Stimulated activated CD4-positive, alpha-beta T cell treated with anti-CD3 and anti-CD28 coated beads, Interleukin-2, amount 100 ng/mL, for 24 hours (primary cell): ENCODE measurements around the gene CREBZF.
A peak's percentile ranks its signal among the peaks of the same experiment; 100 is the strongest.

Source experiments
- DNase-seq, 2 donors: peaks; one replicate each; pipeline ENCODE4 v3.0.0-alpha.2; 2020

The CREBZF gene, protein sequence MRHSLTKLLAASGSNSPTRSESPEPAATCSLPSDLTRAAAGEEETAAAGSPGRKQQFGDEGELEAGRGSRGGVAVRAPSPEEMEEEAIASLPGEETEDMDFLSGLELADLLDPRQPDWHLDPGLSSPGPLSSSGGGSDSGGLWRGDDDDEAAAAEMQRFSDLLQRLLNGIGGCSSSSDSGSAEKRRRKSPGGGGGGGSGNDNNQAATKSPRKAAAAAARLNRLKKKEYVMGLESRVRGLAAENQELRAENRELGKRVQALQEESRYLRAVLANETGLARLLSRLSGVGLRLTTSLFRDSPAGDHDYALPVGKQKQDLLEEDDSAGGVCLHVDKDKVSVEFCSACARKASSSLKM

GRCh38 chr11:85664615-85665481, at the start of gene CREBZF:
Gene CREBZF, minus strand, starts transcription at chr11:85665129. Its CDS starts 254 bp downstream, at chr11:85664875.
- DNase-seq: peak; percentile 95 to 96

DNA sequence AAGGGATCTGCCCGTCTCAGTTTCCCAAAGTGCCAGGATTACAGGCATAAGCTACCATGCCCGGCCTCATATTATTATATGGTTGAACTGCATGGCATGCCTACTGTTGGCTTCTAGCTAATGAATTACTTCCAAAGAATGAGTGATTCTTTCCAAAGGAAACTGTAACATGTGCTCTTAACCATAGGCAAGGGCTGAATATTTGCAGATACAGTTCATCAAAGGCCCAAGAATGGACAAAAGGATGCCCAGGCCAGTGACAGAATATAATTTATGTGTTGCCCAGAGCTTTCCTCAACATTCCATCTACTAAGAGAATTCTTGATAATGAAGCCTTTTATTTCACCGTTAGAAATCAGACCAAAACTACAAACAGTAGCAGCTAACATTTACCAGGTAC, 48.0 kb upstream of the CREBZF start:
- DNase-seq: no peak

DNA sequence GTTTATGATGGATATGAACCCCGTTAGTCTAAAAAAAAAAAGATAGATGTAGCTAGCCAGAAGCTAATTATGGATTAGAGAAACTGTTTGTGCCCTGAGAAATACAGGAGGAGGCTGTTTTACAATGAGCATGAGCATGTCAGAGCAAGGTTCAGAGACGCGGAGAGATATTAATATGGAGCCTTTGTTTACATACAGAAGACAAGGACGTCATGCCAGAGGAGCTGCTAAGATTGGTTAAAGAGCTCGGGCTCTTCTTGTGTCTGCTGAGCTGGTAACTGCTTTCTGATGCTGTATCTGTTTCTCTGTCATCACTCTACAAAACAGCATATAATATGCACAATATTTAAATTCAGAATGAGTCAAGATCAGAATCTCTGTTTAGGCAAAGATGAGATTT, 46.0 kb upstream of the CREBZF start:
- DNase-seq: no peak

DNA sequence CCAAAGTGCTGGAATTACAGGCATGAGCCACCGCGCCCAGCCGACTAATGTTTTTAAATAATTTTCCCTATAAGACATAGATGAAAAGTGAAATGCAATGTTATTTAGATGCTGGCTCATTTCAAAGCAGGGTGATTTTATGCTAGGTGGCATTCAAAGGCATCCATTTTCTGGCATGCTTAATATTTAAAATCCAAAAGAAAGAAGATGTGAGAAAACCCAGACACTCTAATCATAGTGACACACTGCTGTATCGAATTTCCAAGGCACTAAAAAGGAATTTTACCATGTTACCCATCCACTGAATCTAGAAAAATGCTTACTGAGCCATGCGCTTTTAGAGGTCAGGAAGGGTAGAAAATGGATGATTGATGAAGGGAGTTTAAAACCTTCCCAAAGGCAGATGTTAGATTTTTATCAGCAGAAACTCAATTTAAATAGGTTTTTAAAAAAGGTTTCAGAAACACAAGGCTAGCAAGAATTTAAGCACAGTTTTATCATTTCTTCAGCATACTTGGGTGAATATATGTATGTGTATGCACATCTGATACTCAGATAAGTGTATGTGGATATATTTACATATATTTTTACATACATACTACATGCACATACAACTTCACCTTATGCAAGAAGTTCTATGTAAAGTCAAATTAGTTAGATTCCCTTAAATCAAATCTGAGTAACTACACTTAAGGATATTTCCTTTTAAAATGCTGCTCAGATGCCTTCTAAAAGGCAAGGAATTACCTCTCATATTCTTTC, 45.2 kb upstream of the CREBZF start:
- DNase-seq: no peak

DNA sequence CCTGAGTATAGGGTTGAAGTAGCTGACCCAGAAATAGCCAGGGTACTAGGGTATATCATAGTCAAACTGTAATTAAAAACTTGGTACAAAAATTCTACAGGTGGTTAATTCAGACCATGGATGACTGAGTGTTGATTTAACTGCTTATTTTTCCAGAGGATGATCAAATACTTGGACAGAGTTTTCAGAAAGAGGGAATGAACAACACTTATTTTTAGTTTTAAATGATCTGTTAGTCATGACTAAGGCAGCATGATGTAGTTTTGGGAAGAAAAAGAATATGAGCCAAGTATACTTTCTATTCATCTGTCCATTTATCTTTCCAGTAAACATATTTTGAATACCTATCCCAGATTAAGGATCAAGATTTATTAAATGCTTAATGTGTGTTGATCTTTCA, 40.9 kb upstream of the CREBZF start:
- DNase-seq: no peak

GRCh38 chr11:85704967-85705366, 40.0 kb upstream of the CREBZF start:
- DNase-seq: no peak

DNA sequence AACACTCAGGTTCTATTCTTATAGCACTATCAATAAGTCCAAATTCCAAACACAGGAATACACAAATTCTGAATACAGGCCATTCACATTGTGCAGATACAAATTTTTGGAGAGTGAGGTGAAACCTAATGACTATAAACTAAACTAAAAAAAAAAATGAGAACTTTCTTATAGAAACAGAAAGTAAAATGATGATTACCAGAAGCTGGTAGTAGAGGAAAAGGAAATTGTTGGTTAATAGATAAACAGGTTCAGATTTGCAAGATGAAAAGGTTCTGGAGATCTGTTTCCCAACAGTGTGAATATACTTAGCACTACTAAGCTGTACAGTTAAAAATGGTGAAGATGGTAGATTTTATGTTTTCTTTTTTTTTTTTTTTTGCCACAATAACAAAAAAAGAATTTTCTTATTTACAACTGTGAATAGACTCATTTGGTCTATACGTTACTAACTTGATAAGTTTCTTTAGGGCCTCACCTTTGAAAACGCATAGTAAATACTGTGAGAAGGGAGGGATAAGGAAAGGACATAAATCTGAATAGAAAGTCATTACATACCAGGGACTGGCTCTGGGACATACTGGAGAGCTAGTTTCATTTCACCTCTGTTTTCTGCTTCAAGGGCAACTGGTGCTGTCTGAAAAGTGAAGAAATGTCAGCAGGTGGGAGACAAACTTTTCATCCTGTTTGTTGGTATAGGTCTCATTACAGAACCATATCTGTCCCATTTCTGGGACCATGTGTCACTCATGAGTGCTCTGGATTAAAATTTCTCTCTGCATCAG, 35.2 kb upstream of the CREBZF start:
- no peak for DNase-seq

- no peak for DNase-seq
These were observed 33.3 kb upstream of the CREBZF start for GRCh38 chr11:85698195-85698594.

- DNase-seq: no peak
These were observed 32.8 kb upstream of the CREBZF start for GRCh38 chr11:85697747-85698146.

DNA sequence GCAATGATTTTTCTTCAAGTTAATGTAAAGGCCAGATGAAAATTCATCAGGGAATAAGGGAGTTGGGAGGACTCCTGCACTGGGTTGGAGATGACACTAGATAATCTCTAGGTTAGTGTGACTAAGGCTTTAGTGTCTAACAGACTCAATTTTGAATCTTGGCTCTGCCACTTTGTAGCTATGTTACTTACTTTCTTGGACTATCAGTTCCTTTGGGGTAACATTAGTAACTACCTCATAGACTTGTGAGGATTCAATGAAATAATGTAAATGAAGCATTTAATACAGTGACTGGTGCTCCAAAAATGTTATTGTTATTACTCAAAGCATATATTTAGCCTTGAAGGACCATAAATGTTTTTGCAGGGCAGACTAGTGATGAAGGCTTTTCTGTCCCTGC, 30.6 kb upstream of the CREBZF start:
- no peak for DNase-seq

- DNase-seq: no peak
These were observed 29.6 kb upstream of the CREBZF start for GRCh38 chr11:85694385-85694980.

GRCh38 chr11:85685820-85686459, 21.0 kb upstream of the CREBZF start, which contains the start of gene CCDC89:
Gene CCDC89, minus strand, starts transcription at chr11:85686195. Its CDS starts 65 bp downstream, at chr11:85686130.
- DNase-seq: no peak

DNA sequence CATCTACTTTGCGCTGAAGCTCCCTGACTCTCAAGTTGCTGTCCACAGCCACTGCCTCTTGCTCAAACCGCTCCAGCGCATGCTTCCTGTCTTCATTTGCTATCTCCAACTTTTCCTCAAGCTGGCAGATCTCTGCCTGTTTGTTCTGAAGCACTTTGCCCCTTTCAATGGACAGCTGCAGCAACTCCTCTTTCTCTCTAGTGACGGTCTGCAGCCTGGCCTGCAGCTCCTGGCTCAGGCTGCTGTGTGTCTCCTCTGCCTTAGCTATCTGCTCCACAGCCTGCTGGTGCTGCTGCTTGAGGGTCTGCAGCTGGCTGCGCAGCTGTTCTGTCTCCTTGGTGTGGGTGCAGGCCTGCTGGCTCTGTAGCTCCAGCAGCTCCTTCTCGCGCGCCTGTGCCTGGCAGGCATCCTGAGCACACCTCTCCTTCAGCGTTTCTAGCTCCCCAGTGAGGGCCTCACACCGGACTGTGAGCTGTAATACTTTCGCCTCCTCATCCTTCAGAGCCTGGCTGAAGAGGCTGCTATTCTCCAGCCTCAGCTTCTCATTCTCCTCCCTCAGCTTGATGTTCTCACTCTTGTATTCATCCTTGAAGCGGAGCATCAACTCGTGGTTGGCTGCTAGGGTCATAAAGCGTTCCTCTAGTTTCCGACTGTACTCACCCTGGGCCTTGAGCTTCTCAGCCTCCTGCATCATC, 20.3 kb upstream of the CREBZF start:
- DNase-seq: no peak

GRCh38 chr11:85682330-85683305, 17.7 kb upstream of the CREBZF start:
- DNase-seq: peak; percentile 73 to 76

DNA sequence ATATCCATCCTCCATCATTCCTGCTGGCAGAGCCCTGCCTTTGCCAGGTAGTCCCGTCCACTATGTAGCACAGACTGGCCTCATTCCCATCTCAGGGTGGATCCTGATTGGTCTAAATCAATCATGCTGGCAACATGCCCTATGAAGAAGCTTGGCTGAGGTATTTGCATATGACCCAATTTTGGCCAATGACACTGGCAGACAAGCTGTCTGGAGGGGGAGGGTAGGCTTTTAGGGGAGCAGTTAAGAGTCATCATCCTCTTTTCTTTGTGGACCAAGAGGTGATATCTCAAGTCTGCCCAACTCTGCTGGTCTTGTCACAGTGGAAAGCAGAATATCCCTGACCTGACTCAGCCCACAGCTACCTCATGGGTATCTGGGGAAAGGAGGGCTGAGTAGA, 16.0 kb upstream of the CREBZF start:
- no peak for DNase-seq

DNA sequence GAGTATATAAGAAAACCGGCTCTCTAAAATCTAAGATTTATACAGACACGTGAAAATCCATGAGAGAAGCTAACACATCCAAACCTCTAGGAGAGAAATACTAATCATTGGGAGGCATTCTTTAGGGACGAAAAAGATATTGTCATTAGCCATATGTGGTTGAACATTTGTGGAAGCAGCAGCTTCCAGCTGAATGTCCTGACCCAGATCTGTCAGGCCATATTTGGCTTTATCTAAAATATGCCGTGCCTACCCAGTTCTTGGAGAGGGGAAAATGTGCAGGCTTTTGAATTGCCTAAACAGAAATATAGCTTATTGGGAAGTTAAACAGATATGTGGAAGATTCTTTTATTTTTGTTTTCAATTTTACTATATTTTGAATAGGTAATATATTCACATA, 14.6 kb upstream of the CREBZF start:
- no peak for DNase-seq

DNA sequence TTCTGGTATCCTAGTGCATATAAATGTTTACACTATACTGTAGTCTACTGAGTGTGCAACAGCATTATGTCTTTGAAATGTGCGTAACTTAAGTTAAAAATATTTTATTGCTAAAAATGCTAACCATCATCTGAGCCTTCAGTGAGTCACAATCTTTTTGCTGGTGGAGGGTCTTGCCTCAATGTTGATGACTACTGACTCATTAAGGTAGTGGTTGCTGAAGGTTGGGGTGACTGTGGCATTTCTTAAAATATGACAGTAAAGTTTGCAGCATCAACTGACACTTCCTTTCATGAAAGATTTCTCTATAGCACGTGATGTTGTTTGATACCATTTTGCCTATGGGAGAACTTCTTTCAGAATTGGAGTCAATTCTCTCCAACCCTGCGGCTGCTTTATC, 8.5 kb upstream of the CREBZF start:
- no peak for DNase-seq

- no peak for DNase-seq
These were observed 7.4 kb upstream of the CREBZF start for GRCh38 chr11:85672105-85672902.
